ENCODE data around the gene CADPS2.

DNA sequence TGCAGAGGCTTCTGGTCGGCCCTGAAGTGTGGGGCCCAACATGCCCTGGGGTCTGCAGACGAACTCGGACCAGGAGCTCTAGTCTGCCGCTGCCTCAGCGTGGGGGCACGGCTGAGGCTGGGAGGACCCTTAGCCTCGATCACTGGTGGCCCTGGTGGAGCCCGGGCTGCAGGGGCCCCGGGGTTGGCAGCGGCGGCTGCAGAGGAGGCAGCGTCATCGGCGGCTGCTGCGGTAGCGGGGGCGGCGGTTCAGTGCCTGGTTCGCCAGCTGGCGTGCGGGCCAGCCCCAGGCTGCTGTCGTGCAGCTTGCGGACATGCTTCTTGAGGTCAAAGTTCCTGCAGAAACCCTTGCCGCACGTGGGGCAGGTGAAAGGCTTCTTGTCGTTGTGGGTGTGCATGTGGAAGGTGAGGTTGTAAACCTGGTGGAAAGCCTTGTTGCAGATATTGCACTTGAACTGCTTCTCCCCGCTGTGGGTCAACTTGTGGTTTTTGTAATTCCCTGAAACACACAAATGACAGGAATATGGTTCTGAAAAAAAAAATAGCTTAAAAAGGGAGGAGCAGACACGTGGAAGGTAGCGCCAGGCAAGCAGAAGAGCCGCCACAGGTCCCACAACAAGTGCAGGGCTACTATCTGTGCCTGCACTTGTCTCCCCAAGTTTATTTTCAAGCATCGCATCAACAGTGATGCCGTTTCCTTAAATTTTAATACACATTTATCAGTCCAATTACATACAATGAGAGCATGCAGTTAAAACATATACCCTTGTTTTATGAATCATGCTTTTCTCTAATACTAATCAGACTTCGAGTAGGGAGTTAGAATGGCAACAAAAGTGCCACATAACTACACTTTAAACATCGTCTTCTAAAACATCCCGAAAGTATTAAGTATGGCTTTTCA lies 584.2 kb downstream of the CADPS2 start:
- TF ChIP-seq POLR2A (IDR thresholded peaks at IDR 0.05; ENCODE audit: low read depth, low read length) (no peak), POLR2AphosphoS5 (IDR thresholded peaks at IDR 0.05; ENCODE audit: low read depth, low read length) (no peak), SPI1 (IDR thresholded peaks at IDR 0.05; ENCODE audit: low read depth, low read length) (no peak), PAX5 (IDR thresholded peaks at IDR 0.05; ENCODE audit: insufficient read depth, low read length, severe bottlenecking) (no peak), TAF1 (IDR thresholded peaks at IDR 0.05; ENCODE audit: low read depth, low read length) (no peak)
